ENCODE measurements around the gene ALMS1. TPM values are rescaled to one million over a fixed set of nuclear protein-coding genes. Genes with fewer than 3 reads are reported as not detected.

The ALMS1 gene
- total RNA-seq, 4 donors from 2014 or later, result 38.0 to 57.3 (median 49.8) TPM

GRCh38 chr2:73564986-73565385 lies 179.3 kb downstream of the ALMS1 start:
- H3K4me1 ChIP-seq, result no peaks in the 10 kb centered on the region
- no peaks in the 10 kb centered on the region for H3K9me3 ChIP-seq
- TF ChIP-seq EP300 (IDR thresholded peaks at IDR 0.05) (no peak), CTCF (IDR thresholded peaks at IDR 0.05) (no peak), POLR2A (IDR thresholded peaks at IDR 0.05) (no peak)
- H3K4me3 ChIP-seq, result no peak overlapping the region
- no peak overlapping the region for H3K27ac ChIP-seq
- H3K27me3 ChIP-seq, result no peaks in the 10 kb centered on the region
- DNase-seq (ENCODE audit: low spot score in 2 of 2), result no peak
- peaks cover 0 to 52% (median 0%) of the 10 kb centered on the region in 3 donors for H3K36me3 ChIP-seq
- WGBS, 2 donors, result 83 to 96% methylated on average over 1 of the region's 1 CpG

- TF ChIP-seq CTCF (IDR thresholded peaks at IDR 0.05), result no peak
- no peak for TF ChIP-seq EP300 (IDR thresholded peaks at IDR 0.05)
- no peak for TF ChIP-seq POLR2A (IDR thresholded peaks at IDR 0.05)
- Histone ChIP-seq H3K27ac (no peak overlapping the region), H3K4me3 (no peak overlapping the region), H3K27me3 (no peaks in the 10 kb centered on the region), H3K36me3 (peaks cover 0 to 43% (median 0%) of the 10 kb centered on the region in 3 donors), H3K9me3 (no peaks in the 10 kb centered on the region), H3K4me1 (no peaks in the 10 kb centered on the region)
- DNase-seq (ENCODE audit: low spot score in 2 of 2), result no peak
- WGBS, 2 donors, result 93 to 97% methylated on average over 5 of the region's 5 CpGs
These were observed 180.7 kb downstream of the ALMS1 start for GRCh38 chr2:73566288-73566878.

GRCh38 chr2:73575261-73575660 lies 189.6 kb downstream of the ALMS1 start:
- no peak overlapping the region for H3K27ac ChIP-seq
- 64 to 66% methylated on average over 2 of the region's 2 CpGs for WGBS, 2 donors
- no peaks in the 10 kb centered on the region for H3K9me3 ChIP-seq
- H3K27me3 ChIP-seq, result no peaks in the 10 kb centered on the region
- peaks cover 0 to 2% (median 0%) of the 10 kb centered on the region in 4 donors for H3K4me1 ChIP-seq
- DNase-seq (ENCODE audit: low spot score in 2 of 2), result no peak
- peaks cover 0 to 42% (median 0%) of the 10 kb centered on the region in 3 donors for H3K36me3 ChIP-seq
- H3K4me3 ChIP-seq, result no peak overlapping the region
- no peak for TF ChIP-seq EP300 (IDR thresholded peaks at IDR 0.05)
- no peak for TF ChIP-seq CTCF (IDR thresholded peaks at IDR 0.05)
- no peak for TF ChIP-seq POLR2A (IDR thresholded peaks at IDR 0.05)

- Histone ChIP-seq H3K4me3 (no peak overlapping the region), H3K27ac (no peak overlapping the region), H3K36me3 (peaks cover 0 to 40% (median 0%) of the 10 kb centered on the region in 3 donors), H3K9me3 (peaks cover 0 to 8% (median 1%) of the 10 kb centered on the region in 4 donors), H3K4me1 (no peaks in the 10 kb centered on the region), H3K27me3 (no peaks in the 10 kb centered on the region)
- TF ChIP-seq CTCF (IDR thresholded peaks at IDR 0.05) (no peak), EP300 (IDR thresholded peaks at IDR 0.05) (no peak), POLR2A (IDR thresholded peaks at IDR 0.05) (no peak)
- no peak for DNase-seq (ENCODE audit: low spot score in 2 of 2)
- WGBS, 2 donors, result 96 to 99% methylated on average over 2 of the region's 2 CpGs
These were observed 196.7 kb downstream of the ALMS1 start for GRCh38 chr2:73582364-73582763.

- Histone ChIP-seq H3K27me3 (no peaks in the 10 kb centered on the region), H3K27ac (no peak overlapping the region), H3K9me3 (peaks cover 0 to 8% (median 1%) of the 10 kb centered on the region in 4 donors), H3K4me3 (no peak overlapping the region), H3K36me3 (peaks cover 0 to 12% (median 0%) of the 10 kb centered on the region in 3 donors), H3K4me1 (no peaks in the 10 kb centered on the region)
- TF ChIP-seq POLR2A (IDR thresholded peaks at IDR 0.05) (no peak), CTCF (IDR thresholded peaks at IDR 0.05) (no peak), EP300 (IDR thresholded peaks at IDR 0.05) (no peak)
- no peak for DNase-seq (ENCODE audit: low spot score in 2 of 2)
- WGBS, 2 donors, result 32 to 33% methylated on average over 4 of the region's 4 CpGs
These were observed 202.5 kb downstream of the ALMS1 start for GRCh38 chr2:73588177-73588576.
